Tongue (tissue), 2 donors: ENCODE measurements around the gene COMMD8. TPM values are rescaled to one million over a fixed set of nuclear protein-coding genes. Genes with fewer than 3 reads are reported as not detected.
A peak's percentile ranks its signal among the peaks of the same experiment; 100 is the strongest.
"Not testable (repeated sequence)": the region's sequence is repeated elsewhere in the genome, so short reads cannot be mapped to it uniquely, and the experiment has no call there.

ENCODE experiments used
- DNase-seq: peaks from one replicate; pipeline ENCODE4 v3.0.0-alpha.2; 2015
- total RNA-seq: library from RNA; depleted of rRNA; stranded (reverse); fragments of >200 nt; gene quantifications from one replicate; pipeline ENCODE4 v1.2.3, GENCODE V29; 2014

Gene COMMD8
- total RNA-seq = 15.9 TPM

- peak; percentile 98 for DNase-seq
These were observed at the start of gene COMMD8 for GRCh38 chr4:47463235-47463956. Gene COMMD8, minus strand, starts transcription at chr4:47463702. Its CDS starts 51 bp downstream, at chr4:47463651.

- DNase-seq = peak; percentile 24
These were observed 47.1 kb upstream of the COMMD8 start for GRCh38 chr4:47510506-47511143.

- no peak for DNase-seq
These were observed 42.2 kb upstream of the COMMD8 start for GRCh38 chr4:47505666-47506065.

GRCh38 chr4:47505147-47505546 lies 41.6 kb upstream of the COMMD8 start:
- DNase-seq = no peak

DNA sequence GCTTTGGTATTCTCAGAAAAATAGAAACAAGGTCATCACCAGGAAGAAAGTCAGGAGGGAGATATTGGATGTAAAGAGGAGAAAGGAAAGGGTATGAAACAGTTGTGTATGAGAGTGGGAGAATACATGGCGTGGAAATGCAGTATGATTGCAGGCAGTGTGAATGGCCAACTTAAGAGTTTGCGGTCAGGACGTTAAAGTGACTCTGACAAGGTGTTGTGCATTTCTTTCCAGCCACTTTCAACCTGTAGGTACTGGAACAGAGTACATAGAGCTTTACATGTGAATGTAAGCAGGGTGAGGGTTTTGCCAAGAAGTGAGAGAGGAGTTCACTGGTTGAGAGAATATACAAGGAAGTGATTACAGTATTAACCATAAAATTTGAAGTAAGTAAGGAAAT lies 37.3 kb upstream of the COMMD8 start:
- no peak for DNase-seq

GRCh38 chr4:47499700-47500099 lies 36.2 kb upstream of the COMMD8 start:
- no peak for DNase-seq

GRCh38 chr4:47498899-47499298 lies 35.4 kb upstream of the COMMD8 start:
- DNase-seq = no peak

- peak; percentile 28 for DNase-seq
These were observed 30.6 kb upstream of the COMMD8 start for GRCh38 chr4:47494124-47494430.

GRCh38 chr4:47493238-47494123 lies 30.0 kb upstream of the COMMD8 start:
- DNase-seq = peak; percentile 5

DNA sequence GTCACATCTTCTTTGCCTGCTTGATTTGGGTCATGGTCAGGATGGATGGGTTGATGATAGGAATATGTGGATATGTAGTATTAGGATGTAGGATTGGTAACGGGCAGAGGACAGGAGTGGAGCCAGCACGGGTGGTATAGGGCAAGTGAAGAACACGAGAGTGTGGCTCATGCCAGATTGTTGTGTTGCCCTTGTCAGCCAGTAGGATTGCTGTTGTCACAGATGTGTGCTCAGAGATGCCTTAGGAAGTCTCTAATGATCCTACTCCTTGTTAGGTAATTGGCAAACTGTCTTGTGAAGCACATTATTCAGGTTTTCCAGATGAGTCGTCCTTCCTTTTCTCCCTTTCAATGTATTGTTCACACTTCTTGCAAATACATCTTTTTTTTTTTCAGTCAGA lies 27.0 kb upstream of the COMMD8 start:
- DNase-seq = peak; percentile 8

GRCh38 chr4:47488706-47489105 lies 25.2 kb upstream of the COMMD8 start:
- no peak for DNase-seq

GRCh38 chr4:47486727-47487126 lies 23.2 kb upstream of the COMMD8 start:
- not testable (repeated sequence) for DNase-seq

DNA sequence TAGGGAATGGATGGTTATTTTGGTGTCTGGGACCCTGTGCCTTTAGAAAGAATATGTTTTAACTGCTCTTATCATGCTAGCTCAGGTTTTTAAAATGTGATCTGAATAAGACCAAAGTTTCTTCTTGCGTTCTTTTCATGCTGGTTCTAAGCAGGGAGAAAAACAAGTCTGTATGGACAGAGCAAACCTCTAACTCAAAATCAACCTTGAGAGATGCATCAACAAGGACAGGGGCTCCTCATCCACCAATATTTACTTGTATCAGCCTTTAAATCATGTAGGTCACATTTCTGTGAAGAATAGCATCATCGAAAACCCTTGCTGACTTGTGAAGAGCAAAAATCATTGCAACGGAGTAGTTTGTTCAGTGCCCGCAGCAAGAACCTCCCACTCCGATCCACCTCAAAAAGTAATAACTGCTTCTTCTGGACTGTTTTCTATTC lies 22.8 kb upstream of the COMMD8 start:
- DNase-seq = peak; percentile 40

DNA sequence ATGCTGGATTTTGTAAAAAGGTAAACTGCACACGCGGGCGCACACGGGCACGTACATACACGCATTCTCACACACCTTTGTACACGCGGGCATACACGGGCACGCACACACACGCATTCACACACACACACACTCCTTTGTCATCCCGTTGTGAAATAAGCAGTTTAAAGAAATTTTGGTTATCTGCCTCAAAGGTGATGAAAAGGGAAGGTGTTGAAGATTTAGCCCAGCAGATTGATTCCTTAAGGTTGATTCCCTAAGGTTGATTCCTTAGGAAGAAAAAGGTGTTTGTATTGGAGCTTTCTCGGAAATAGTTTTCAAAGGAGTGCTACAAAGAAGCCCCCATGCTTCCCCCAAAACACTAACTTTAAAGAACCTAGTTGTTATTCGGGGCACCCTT lies 22.3 kb upstream of the COMMD8 start:
- no peak for DNase-seq

DNA sequence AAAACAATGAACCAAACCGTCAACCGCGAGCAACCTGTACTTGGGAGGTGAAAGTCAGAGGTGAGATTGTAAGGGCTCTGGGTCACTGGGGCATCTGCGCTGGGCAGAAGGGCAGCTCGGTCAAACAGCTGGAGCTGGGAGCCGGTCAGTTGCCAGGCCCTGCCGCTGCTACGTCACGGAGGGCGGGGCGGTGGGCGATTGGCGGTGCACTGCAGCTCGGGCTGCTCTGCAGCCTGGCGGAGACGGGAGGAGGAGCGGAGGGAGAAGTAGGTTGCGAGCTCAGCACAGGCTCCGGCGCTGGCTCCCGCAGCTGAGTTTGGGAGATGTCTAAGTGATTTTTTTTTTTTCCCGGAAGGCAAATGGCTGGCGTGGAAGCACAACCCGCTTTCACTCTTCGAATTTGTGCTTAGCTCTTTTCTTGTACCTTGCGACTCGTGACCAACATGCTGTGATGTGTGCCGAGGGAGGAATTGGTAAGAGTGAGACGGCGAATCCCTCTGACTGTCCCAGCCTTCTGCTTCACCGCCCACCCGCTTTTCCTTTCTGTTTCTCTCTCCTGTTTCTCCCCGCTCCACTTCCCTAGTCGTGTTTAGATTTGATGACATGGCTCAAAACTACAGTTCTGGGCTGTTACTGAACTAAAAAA lies 21.7 kb upstream of the COMMD8 start, which contains the start of gene ATP10D:
TSS of gene ATP10D (plus strand) at position 229 of the 646 bp plus-strand sequence. CDS start 27,266 bp downstream, outside the sequence.
- DNase-seq = peak; percentile 97

- peak; percentile 61 for DNase-seq
These were observed 20.7 kb upstream of the COMMD8 start for GRCh38 chr4:47484168-47484567.

DNA sequence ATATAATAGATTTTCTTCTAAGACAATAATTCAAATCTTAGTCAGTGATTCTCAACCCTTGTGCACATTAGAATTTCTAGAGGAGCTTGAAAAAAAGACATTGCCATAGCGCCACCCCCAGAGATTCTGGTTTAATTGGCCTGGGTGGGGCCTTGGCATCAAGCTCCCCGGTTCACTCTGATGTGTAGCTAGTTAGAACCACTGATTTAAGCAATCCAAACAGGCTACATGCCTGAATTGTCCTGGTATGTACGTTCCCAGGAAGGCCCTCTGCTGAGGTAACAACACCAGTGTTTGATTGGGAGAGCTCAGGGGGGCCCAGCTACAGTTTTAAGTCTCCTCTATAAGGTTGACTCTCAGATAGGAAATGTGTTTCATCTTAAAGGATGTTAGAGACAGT lies 20.2 kb upstream of the COMMD8 start:
- DNase-seq = no peak

GRCh38 chr4:47482326-47482725 lies 18.8 kb upstream of the COMMD8 start:
- no peak for DNase-seq

- DNase-seq = no peak
These were observed 15.3 kb upstream of the COMMD8 start for GRCh38 chr4:47478804-47479203.

GRCh38 chr4:47475411-47475810 lies 11.9 kb upstream of the COMMD8 start:
- no peak for DNase-seq

GRCh38 chr4:47474799-47475198 lies 11.3 kb upstream of the COMMD8 start:
- DNase-seq = no peak

DNA sequence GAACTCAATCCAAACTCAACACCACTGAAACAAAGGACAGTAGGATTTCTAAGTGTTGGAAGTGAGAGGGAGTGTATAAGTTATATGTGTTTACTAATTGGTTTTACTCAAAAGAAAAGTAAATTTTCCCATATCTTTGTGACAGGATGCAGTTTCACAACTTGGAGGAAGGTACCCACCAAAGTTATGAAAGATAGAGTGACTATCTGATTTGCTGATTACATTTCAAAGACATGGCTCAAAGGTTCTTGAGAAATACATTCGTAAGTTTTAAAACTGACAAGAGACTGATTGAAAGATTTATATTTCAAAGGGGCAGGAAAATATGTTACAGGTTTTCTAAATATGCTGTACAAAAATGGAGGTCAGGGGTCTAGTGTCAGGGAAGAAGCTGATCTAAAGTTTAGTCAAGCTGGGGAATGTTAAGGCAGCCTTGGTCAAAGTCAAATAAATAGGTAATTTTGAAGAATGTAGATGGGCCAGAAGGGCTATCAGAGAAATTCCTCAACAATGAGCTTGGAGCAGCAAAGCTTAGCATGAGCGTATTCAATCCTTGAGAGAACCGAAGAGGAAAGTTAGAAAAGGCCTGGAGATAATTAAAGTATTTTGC lies 9.7 kb upstream of the COMMD8 start:
- peak; percentile 11 for DNase-seq
